Measurements from ENCODE around the gene TOPORS.
A peak's percentile ranks its signal among the peaks of the same experiment; 100 is the strongest.
"Not testable (repeated sequence)": the region's sequence is repeated elsewhere in the genome, so short reads cannot be mapped to it uniquely, and the experiment has no call there.

The TOPORS gene

DNA sequence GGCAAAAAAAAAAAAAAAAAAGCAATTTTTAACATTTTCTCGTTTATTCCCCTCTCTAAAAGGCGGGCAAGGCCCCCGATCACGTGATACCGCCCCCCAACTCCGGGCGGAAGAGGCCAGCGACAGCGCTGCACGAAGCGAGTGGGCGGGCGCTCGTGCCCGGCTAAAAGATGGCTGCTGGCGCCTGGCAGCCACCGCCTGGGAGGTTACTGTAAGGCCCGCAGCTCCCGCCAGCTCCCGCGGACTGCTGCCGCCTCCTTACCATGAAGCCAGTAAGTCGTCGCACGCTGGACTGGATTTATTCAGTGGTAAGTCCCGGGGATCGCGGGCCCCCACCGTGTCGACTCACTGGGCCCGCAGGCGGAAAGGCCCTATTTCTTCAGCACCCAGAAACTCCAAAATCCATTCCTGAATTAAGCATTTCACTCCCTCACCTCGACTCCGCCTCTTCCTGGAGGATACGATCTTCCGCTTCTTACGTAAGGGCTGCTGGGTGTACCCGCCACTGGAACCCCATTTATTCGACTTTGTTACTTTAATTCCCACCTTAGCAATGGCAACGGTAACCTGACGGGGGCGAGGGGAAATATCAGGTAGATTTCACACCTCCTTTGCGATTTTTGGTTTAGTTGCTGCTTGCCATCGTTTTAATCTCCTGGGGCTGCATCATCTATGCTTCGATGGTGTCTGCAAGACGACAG lies at the start of gene TOPORS, which contains the start of gene SMIM27:
Gene TOPORS, minus strand, starts transcription at position 415 of the 701 bp plus-strand sequence. Its CDS starts 150 bp downstream, at position 265.
Gene SMIM27, plus strand, starts transcription at position 156 of the 701 bp plus-strand sequence. Its CDS starts 108 bp downstream, at position 264.
- peak; percentile 95 for DNase-seq

DNA sequence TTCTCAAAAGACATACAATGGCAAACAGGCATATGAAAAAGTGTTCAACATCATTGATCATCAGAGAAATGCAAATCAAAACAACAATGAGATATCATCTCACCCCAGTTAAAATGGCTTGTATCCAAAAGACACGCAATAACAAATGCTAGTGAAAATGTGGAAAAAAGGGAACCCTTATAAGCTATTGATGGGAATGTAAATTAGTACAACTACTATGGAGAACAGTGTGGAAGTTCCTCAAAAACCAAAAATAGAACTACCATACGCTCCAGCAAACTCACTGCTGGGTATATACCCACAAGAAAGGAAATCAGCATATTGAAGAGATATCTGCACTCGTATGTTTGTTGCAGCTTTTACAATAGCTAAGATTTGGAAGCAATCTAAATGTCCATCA lies 46.6 kb upstream of the TOPORS start:
- not testable (repeated sequence) for DNase-seq

DNA sequence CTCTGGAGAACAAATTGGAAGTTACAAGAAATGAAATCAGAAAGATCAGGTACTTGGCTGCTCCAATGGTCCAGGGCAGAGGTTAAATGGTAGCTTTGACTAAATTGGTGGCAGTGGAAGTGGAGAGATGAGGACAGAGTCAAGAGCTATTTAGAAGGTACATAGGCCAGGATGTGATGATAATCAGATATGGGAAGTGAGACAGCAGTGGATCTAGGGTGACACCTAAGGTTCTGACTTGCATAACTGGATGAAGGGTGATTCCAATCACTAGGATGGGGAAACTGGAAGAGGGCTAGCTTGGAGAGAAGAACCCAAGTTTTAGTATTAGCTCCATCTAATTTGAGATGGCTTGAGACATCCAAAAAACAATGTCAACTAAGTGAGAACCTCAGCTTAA lies 44.5 kb upstream of the TOPORS start:
- no peak for DNase-seq

DNA sequence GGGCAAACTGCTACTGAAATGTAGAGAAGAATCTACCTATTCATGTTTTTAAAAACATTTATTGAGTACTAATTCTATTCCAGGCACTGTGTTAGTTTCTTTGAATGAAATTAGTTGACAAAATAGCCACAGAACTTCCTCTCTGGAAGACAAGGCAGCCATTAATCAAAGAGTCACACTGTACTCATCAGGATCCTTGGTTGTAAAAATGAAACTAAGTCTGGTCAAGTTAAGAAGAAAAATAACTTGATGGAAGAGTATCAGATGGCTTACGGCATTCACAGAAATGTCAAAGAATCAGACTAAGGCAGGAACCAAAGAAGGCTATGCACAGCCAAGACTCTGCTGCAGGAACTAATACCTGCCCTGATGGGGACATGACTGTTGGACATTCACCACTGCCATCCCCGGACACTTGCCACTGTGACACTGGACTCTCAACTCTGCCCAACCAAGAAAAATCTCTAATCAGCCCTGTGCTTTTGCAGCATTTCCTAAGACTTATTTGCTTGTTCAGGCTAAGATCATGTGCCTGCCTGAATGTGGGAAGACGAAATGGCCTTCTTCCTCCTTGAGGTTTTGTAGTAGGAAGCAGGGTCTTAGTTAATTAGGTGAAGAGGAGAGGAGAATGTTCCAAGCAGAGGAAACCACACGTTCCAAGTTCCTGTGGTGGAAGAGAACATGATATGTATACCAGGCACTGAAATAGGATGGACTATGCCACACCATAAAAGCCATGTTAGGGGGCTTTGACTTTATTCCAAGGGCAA lies 43.9 kb upstream of the TOPORS start:
- DNase-seq: no peak

DNA sequence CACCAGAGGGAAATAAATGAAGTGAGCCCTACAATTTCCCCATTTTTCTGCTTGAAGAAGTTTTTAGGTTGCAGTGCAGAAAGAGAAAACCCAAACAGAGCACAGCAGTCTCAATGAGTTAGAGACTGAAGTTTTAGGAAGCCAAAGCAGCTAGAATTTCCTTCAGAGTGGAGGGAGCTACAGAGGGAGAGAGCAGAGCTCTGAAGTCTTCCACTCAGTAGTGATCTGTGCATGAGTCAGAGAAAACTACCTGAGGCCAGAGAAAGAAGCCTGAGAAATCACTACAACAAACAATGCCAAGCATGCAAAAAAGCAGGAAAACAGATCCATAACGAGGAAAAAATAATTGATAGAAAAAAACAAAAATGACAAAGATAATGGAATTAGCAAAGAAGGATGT lies 38.5 kb upstream of the TOPORS start:
- DNase-seq: no peak

- DNase-seq: no peak
Observed at GRCh38 chr9:32590476-32590875, 38.1 kb upstream of the TOPORS start.

GRCh38 chr9:32589083-32589723 lies 36.8 kb upstream of the TOPORS start:
- peak; percentile 0 for DNase-seq

DNA sequence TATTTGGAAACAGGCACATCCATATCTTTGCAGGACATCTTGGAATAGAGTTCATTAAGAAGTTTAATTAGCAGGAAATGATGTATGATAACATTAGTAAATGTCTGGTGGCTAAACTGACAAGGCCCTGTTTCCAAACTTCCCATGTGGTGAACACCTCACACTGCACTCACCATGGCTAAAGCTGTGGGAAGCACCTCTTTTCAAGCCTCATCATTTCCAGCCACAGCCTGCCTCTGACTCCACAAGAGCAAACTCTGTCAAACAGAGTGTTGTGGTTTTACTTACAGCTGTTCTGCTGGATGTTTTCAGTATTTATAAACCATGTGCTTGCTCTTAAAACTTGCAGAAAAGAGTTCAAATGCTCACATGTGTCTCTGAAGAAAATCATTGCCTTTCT lies 35.5 kb upstream of the TOPORS start:
- DNase-seq: no peak

DNA sequence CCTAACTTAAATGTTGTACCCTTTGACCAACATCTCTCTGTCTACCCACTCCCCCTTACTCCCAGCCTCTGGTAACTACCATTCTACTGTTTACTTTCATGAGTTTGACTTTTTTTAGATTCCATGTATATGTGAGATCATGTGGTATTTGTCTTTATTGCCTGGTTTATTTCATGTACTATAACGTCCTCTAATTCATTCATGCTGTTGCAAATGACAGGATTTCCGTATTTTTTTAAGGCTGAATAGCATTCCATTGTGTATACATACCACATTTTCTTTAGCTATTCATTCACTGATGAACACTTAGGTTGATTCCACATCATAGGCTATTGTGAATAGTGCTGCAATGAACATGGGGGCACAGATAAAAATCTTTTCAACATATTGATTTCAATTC lies 32.4 kb upstream of the TOPORS start:
- DNase-seq: no peak

- DNase-seq: peak; percentile 39
Observed at GRCh38 chr9:32581512-32582143, 29.2 kb upstream of the TOPORS start.

DNA sequence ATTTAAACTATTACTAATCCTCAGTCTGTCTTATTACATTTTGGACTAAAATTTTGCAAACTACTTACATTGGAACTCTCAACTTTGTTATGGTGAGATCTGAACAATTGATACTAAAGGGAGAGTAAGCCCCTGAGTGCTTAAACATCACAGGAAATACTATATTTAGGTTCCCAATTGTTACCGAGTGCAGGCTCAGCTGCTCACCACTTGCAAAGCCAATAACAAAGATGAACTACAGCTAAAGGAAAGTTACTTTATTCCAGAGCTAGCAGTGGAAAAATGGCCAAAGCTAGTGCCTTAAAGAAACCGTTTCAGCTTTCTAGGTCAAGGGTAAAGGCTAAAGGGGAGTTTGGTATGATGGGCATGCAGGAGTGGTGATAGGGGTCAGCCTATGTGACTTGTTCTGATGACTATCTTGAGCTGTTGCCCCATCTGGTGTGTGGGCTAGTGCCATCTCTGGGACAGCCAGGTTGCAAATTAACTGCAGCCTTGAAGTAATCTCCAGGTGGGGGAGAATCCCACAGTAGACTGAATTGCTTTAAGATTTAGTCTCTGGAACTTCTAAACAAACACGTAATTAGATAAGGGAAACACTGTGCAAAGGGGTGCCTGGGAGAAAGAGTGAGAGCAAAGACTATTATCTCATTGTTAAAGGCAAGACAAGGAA lies 28.4 kb upstream of the TOPORS start:
- DNase-seq: no peak

DNA sequence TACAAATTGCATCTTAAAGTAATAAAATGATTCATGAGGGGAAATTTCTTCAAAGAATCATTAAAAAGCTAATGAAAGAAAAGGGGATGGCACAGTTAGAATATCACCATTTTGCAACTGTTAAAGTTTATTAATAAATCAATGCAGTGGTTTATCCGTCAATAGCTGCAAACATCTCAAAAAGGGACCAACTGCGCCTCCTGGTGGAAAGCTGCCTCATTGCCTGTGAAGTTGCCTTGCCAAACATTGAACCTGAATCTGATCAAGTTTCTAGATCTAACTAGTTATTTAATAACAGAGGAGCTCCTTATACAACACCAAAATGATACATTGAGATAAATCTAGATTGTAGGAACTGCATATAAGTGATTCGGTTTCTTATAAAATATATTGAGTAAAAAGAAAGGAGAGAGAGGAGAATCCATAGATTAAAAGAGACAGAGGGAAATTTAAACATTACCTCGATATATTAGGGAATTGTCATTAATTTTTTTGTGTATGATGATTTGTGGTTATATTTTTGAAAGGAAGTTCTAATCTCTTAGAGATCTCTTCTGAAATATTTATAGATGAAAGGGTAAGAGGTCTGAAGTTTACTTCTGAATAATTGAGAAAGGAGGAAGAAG lies 27.4 kb upstream of the TOPORS start:
- DNase-seq: peak; percentile 41

- no peak for DNase-seq
Observed at GRCh38 chr9:32578976-32579375, 26.6 kb upstream of the TOPORS start.

- DNase-seq: no peak
Observed at GRCh38 chr9:32577316-32577715, 24.9 kb upstream of the TOPORS start.

GRCh38 chr9:32574858-32575257 lies 22.5 kb upstream of the TOPORS start:
- no peak for DNase-seq

- no peak for DNase-seq
Observed at GRCh38 chr9:32573821-32574220, 21.4 kb upstream of the TOPORS start.

DNA sequence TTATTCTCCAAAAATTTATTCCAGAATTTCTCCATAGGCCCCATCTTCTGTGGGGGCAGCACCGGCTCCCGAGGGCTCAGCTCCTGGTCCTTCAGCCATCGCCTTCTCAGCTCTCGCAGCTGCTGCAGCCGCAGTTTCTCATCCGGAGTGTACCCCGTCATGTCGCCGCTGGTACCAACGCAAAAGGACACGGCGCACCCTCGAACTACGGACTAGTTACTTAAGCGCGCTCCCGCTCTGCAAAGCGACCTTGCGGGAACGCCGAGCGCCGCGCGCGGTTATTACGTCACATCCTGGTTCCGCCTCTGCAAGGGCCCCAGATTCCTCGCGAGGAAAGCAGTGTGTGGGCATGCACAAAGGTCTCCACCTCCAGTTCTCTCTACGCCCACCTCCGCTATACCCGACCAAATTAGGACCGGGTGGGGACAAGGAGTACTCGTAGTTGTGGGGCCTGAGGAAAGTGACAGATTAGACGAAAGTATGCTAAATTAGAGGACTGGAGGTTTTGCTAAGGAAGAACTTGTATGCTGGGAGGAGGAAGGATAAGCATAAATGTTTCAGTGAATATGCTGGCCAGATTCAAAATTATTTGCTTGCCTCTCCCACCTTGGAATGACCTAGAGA lies 20.6 kb upstream of the TOPORS start, which contains the start of gene NDUFB6:
Gene NDUFB6, minus strand, starts transcription at position 260 of the 624 bp plus-strand sequence. Its CDS starts 99 bp downstream, at position 161.
- DNase-seq: peak; percentile 93

GRCh38 chr9:32571969-32572899 lies 19.8 kb upstream of the TOPORS start:
- peak; percentile 74 for DNase-seq

GRCh38 chr9:32570262-32570661 lies 17.9 kb upstream of the TOPORS start:
- no peak for DNase-seq

GRCh38 chr9:32566770-32567169 lies 14.4 kb upstream of the TOPORS start:
- no peak for DNase-seq
